D341Med (cell line): ENCODE data around the gene PIGM.
"Not testable (repeated sequence)": the region's sequence is repeated elsewhere in the genome, so short reads cannot be mapped to it uniquely, and the experiment has no call there.

Source experiments
- DNase-seq: peaks from one replicate; pipeline ENCODE4 v3.0.0; 2012; ENCODE audit warnings: low spot score

PIGM gene

DNA sequence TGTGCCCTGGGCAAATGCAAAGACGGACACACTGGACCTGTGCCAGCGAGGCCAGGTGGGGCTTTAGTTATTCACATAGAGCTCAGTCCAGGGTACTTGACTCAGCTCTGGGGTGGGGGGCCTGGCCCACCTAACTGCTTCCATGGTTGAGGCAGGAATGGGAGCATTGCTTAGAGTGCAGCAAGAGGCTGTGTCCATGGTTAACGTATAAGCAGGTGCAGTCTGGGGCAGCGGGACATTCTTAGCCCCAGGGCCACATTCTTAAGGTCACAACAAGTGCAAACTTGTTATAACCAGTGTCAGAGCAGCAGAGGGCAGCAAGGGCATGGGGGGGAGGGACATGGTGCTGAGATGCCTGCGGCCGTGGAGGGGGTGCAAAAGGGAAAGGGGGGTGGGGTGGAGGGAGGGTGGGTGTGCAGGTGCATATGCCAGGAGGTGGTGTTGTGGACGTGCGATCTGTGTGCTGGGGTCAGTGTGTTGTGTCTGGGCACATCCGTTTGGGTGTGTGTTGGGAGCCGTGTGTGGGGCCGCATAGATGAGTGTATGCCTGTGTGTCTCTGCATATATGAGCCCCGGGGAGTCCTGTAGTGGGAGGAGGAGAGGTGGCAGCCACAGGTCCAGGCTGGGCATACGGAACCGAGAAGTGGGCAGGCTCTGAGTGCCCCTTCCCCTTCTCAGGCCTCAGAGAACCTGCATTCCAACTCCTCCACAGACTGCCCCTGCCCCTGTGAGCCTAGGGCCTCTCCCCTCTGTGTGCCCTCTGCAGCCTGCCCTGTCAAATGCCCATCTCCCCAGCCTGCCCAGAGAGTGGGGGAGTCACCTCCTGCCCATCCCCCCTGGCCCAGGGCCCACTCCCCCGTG is 29.8 kb upstream of the PIGM start:
- no peak for DNase-seq

DNA sequence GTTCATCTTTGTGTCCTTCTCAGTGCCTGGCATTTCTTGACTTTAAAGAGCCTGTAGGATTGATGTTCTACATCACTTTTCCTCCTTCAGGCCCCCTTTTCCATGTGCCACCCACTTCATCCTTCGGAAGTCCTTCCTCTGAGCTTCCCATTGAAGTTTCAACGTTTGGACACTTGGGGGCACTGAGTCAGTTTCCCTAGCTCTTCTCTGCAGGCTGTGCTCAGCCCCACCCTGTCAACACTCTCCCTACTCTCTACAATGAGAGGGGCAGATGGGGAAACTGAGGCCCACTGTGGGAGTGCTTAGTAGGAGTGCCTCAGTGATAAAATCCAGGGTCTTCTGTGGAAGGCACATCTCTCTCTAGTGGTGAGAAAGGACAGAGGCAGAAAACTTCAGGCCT is 26.3 kb upstream of the PIGM start:
- no peak for DNase-seq

DNA sequence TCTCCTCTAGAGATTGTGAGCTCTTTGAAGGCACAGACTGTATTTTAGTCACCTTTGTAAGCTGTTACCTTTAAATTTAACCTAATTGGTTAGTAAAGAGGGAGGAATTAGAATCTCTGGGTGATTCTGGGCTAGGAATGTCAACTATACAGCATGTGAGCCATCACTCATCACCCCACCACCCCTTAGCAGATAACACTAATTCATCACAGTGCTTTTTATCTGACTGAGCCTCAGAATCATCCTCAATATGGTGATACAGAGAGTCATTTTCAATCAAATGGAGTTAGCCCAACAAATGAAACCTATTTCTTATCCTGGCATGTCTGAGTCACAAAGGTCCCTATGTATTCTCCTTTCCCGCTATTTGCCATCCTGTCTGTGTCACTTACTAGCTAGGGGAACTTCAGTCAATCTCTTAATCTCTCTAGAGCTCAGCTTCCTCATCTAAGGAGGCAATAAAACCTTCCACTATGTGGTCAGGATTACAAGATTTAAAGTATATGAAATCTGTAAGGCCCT is 24.9 kb upstream of the PIGM start:
- DNase-seq, result no peak

DNA sequence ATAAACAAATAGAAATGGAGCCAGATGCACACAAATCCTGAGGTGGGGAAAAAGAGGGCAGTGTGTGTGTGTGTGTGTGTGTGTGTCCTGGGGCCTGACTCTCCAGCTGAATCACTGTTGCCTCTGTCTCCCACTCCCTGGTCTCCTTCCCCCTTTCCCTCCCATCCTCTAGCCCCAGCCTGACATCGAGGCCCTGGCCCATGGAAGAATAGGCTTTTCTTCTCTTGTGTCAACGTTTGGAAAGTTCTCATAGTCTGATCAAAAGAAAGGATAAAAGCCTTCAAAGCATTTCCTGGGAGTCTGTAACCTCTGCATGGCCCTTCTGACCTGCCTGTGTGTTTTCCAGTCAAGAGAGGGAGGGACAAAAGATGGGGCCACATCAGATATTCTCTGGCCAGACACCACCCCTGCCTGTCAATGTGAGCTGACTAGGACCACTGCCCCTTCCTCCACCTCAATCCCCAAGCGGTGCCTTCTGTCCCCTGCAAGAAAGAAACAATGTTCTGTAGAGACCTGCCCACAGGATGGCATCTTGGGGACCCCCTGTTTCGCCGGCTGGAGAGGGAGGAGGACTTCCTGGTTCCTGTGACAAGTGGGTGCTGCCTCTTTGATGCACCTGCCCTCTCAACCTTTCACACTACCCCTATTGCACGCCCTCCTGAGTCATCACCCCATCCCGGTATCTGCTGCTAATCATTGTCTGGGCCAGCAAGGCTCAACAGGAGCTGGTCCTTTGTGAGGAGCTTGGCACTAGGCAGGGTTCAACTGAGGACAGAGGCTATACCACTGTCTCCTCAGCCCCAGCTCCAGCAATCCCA is 22.0 kb upstream of the PIGM start:
- DNase-seq, result no peak

DNA sequence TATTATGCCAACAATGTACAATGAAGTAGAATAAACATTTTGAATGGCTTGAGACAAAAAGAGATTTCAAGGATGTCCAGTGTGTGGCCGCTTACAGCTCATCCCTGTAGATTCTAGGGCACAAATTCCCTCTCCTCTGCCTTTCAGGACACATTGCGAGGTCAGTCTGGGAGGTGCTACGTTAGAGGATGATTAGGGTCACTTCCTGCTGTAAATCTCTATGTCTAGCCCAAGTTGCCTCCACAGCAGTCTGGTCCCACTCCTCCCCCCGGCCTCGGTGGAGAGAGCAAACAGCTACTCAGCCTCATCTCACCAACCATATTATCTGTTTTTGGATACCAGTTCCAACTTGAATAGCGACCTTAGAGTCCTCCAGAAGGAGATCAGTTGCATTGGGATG is 21.1 kb upstream of the PIGM start:
- DNase-seq, result no peak

DNA sequence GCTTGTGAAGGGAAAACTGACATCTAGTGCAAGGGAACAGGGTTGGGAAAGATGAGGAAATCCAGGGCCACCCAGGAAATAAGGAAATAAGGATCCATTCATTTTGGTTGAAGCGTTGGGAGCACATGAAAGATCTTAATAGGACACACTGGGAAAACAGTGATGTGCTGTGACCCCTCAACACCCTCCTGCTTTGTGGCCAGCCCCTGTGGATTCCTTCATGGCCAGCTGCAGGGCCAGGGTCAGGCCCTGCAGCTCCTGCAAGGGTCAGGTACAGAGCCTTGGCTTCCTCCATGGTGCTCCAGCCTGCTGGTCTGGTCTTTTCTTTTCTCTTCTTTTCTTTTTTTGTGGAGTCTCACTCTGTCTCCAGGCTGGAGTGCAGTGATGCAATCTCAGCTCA is 18.8 kb upstream of the PIGM start:
- DNase-seq, result no peak

DNA sequence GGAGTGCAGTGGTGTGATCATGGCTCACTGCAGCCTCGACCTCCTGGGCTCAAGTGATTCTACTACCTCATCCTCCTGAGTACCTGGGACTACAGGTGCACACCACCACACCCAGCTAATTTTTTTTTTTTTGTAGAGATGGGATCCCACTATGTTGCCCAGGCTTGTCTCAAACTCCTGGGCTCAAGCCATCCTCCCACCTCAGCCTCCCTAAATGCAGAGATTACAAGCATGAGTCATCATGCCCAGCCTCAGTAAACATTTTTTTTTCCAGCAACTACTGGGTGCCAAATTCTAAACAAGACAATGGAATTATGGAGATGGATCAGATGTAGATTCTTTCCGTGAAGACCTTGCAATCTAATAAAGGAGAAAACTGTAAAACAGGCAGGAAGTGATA is 18.4 kb upstream of the PIGM start:
- DNase-seq, result not testable (repeated sequence)

DNA sequence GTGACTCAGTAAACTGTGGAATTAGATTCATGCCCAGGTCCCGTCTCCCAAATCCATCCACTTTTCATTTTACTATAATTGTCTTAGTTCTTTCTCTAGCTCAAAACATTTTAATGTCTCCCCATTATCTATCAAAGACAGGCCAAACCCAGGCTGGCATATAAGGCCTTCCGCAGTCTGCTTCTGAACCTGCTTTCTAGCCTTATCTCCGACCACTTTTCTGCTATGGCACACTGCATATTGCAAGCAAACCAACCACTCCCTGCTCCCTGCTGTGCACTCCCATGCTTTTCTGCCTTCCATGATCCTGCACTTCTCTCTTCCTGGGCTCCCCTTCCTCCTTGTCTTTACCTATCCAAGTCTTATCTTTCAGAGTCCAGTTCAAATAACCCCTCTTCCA is 17.3 kb upstream of the PIGM start:
- DNase-seq, result no peak

DNA sequence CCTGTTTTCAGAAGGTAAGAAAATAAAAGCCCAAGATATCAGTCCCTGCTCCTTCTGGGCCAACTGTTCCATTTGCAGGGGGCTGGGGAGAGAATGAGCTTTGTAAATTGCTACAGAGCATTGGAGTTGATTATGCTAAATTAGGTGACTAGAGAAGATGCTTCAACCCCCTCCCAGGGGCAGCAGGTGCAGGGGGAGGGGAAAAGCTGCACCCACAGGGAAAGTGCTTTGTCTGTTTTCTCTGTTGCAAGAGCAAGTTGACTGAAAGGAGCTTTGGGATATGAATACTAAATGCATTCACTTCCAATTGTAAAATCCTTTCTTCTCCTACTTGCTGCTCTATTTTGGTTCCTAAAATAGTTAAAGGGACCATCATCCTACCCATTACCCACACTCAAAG is 16.5 kb upstream of the PIGM start:
- DNase-seq, result no peak

DNA sequence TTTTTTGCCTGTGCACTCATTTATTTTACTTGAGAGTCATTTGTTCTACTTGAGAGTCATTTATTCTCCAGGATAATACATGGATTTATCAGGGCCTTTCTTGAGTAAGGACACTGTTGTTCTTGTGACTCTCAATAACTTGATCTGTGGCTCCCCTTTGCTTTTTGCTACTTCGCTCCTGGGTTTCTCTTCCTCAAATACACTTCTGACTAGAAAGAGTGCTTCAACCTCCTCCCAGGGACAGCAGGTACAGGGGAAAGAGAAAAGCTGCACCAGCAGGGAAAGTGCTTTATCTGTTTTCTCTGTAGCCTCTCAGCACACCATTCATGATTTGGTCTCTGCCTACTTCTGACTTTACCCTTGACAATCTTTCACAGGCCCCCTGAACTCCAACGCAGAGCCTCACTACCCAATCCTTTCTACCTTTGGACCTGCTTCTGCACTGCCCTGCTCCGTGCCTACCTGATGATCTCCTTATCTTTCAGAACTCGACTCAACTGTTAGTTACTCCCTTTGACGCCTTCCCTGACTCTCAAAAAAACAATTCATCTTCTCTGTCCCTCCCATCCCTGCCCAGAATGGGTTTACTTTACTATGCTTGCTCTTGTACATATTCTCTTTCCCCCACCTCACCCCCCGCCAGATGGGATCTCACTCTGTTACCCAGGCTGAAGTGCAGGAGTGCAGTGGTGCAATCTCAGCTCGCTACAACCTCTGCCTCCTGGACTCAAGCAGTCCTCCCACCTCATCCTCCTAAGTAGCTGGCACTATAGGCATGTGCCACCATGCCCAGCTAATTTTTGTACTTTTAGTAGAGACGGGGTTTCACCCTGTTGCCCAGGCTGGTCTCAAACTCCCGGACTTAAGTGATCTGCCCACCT is 15.6 kb upstream of the PIGM start:
- no peak for DNase-seq

DNA sequence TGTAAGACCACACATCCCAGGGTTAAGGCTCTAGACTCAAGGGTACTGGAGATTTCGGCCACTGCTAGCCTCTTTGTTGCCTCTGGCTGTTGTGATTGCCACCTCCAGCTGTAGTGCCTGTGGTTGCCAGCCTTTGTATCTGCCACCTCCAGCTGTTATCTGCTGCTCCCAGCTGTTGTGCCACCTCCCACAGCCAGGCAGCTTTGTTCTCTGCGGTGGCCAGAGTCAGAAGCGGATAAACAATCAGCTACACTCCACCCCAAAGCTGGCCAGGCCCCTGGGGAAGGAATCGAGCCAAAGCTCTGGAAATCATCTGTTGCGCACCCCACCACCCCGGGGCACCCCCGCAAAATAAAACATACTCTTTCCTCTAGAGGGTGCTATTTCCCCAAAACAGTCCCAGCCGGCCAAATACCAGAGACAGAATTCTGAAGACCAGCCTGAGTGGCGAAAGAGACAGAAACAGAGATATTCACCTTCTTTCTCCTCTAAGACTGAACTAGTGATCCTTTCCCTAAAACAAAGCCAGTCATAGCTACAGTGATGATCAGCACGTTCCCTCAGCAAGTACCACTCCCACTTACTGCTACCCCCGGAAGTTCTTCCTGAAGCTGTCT is 14.8 kb upstream of the PIGM start:
- peak; percentile 79 for DNase-seq

DNA sequence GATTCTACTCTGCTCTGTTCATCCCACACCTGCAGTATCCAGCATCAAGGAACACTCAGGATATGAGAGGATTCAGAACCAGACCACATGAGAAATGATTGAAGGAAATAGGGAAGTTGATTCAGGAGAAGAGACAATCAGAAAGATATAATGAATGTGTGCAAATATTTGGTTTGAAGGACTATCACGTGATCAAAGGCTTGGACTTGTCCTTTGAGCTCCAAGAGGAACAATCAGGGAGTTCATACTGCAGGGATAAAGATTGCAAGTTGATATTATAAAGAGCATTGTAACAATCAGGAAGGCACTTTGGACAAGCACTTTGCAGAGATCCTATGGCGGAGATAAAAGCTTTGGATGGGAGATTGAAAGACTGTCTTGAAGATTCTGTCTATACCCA is 13.9 kb upstream of the PIGM start:
- no peak for DNase-seq

DNA sequence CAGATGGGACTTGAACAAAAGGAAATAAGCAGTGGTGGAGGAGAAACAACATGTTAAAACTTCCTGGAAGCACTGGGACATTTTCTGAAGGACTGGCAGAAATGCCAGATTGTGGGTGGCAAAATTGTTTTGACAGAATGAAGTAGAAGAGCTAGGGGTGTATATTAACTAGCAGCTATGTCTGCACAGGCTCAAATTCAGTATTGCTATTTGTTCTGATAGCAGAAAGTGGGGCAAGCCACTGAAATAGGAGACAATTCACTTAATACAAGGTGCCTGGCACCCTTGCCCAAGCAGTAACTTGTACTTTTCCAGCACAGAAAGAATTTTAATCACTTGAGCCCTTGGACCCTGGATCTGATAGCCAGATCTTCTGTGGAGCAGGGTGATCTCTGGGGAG is 11.8 kb upstream of the PIGM start:
- DNase-seq, result no peak

DNA sequence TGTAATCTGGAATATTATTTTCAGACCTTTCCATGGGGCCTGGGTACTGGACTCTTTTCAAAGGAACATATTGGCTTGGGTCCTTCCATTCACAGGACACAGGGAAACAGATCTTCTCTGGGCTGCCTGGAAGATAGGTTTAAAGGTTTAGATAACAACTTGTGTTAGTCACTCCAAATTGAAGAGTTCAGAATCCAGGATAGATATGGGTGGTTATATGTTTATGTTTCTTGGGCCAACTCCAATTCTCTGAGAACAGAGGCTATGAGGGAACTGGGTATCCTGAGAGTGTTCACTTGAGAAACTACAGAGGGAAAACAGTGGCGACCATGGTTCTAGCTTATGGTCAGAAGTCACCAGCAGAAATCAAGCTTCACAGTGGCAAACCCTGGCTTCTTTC is 8.7 kb upstream of the PIGM start:
- no peak for DNase-seq

DNA sequence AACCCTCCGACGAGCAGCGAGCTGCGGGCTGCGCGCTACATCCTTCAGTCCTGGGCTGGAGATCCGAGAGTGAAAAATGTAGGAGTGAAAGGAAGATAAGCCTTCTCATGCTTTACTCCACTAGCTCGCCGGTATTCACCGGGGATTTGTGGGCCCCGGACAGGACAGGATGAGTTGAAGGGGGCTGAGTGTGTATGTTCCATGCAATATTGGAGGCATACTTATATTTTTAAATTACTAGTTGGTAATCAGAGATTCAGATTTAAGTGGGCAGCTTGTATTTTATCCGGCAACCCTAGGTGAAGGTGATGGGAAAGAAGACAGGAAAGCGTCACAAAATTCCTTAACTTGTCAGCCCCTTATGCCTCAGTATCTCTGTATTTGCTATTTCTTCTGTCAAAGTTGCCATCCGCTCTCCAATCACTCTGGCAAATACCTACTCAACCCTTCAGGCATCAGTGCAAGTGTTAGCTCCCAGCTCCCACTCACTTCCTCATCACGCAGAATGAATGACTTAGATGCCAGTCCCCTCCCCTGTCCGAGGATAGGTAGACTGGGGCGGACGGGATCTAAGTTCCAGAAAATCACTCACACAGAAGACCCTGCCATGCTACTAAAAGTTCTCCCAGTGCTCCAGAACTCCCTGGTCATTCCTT is 503 bp upstream of the PIGM start:
- DNase-seq, result no peak

DNA sequence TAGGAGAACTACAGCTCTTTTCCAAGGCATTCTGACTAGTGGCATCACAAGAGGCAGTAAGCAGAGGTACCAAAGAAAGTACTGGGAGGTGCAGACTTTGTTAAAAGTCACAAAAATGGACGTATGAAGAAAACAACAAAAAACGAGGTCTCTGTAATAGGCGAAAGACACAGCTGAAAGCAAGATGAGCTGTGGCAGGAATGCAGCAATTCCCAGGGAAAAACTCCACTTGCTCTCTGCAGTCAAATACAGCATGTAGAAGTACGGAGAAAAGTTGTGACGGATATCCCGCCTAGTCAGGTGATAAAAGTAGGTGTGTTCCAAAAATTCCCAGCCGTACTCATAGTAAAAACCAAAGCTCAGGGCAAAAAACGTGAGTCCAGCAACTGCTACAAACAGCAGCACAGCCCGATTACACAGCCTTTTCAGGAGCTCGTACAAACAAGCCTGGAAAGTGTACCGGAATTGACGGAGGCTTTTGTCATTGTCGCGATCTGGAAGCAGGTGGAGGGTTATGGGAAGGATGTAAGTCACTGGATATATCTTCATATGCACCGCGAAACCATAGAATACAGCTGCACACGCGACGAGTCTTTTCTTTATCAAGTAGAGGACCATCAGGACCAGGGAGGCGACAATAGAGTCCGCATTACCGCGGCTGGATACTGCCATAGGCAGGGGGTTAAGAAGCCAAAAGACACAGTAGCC is 979 bp downstream of the PIGM start:
- DNase-seq, result no peak

DNA sequence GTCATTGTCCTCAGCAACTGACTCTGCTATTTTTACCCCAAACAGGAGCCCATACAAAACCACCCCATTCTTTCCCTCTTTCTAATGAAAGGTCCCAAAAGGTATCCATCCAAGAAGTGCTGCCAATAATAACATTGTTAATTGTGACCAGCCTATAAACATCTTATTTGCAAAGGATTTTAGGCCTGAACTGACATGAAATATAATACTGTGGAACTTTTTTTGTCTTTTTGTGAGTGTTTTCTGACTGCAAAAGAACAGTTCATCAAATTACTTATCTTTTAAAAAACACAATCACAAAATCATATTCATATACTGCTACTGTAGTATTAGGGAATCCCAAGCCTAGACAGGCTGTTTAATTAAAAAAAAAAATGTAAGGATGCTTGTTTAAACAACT is 3.4 kb downstream of the PIGM start:
- no peak for DNase-seq

DNA sequence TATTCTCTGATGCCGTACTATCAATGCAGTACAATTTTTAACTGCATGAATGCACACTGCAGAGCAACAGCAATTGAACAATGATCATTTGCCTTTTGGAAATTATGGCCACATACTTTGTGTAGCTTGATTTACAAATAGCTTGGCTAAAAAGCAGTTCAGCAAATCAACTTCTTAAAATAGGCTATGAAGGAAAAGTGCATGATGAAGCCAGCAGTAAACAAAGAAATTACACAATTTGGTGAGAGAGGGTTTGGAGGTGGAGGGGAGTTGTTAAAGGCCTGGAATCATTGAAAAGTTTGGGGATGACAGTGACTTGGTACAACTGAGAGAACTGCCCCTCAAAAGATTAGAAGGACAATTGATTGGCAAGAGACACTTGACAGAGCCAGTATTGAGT is 6.5 kb downstream of the PIGM start:
- DNase-seq, result no peak

DNA sequence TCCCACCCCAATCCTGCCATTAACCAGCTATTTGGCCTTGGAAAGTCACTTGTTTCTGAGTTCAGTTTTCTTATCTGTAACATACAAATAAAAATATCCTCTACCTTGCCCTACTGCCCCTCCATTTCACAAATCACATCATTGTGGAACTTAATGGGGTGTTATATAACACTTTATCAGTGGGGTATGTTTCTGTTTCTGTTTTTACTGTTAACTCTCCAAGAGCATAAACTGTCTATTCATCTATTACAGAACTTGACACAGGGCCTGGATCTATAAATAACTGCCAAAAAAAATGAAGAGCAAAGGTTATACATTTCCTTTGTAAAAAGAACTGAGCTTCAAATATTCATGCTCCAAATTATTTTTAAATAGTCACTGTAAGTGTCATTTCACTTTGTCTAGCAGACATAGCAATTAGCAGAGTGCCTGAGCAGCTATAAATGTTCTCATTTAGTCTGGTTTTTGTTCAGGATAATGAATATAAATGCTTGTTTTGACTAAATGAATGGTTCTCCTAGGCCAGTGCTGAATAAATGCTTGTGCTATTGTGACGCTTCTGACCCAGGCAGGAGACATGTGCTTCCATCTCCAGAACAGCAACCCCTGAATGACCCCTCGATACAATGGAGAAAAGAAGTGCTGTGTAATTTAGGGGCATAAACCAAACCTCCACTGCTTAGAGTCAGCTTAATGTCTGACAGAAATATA is 7.4 kb downstream of the PIGM start:
- DNase-seq, result no peak
